ENCODE data around the gene ZFAND3. TPM values are rescaled to one million over a fixed set of nuclear protein-coding genes. Genes with fewer than 3 reads are reported as not detected.

ZFAND3 gene
- polyA plus RNA-seq, 5 donors: 109 to 122 (median 116) TPM

- no peak for DNase-seq
These were observed 6.7 kb downstream of the ZFAND3 start for GRCh38 chr6:37826188-37826587.

GRCh38 chr6:37826993-37827392, 7.5 kb downstream of the ZFAND3 start:
- no peak for DNase-seq

GRCh38 chr6:37827603-37828265, 8.2 kb downstream of the ZFAND3 start:
- no peak for DNase-seq

- DNase-seq: no peak
These were observed 10.7 kb downstream of the ZFAND3 start for GRCh38 chr6:37830225-37830624.

- DNase-seq: no peak
These were observed 11.9 kb downstream of the ZFAND3 start for GRCh38 chr6:37831457-37831856.

- no peak for DNase-seq
These were observed 16.4 kb downstream of the ZFAND3 start for GRCh38 chr6:37835923-37836322.

- no peak for DNase-seq
These were observed 18.8 kb downstream of the ZFAND3 start for GRCh38 chr6:37838219-37838921.

GRCh38 chr6:37840143-37840939, 20.8 kb downstream of the ZFAND3 start:
- DNase-seq: no peak

- no peak for DNase-seq
These were observed 21.4 kb downstream of the ZFAND3 start for GRCh38 chr6:37840940-37841300.

- DNase-seq: no peak
These were observed 25.7 kb downstream of the ZFAND3 start for GRCh38 chr6:37845026-37845911.

GRCh38 chr6:37845930-37846329, 26.4 kb downstream of the ZFAND3 start:
- DNase-seq: no peak

GRCh38 chr6:37847704-37848103, 28.2 kb downstream of the ZFAND3 start:
- DNase-seq: no peak

GRCh38 chr6:37848371-37848770, 28.8 kb downstream of the ZFAND3 start:
- DNase-seq: no peak

GRCh38 chr6:37850260-37850659, 30.7 kb downstream of the ZFAND3 start:
- DNase-seq: no peak

- DNase-seq: no peak
These were observed 31.3 kb downstream of the ZFAND3 start for GRCh38 chr6:37850728-37851285.

- DNase-seq: no peak
These were observed 32.5 kb downstream of the ZFAND3 start for GRCh38 chr6:37851997-37852524.

- no peak for DNase-seq
These were observed 36.8 kb downstream of the ZFAND3 start for GRCh38 chr6:37856285-37856684.

GRCh38 chr6:37858363-37858762, 38.8 kb downstream of the ZFAND3 start:
- DNase-seq: no peak

- DNase-seq: no peak
These were observed 40.8 kb downstream of the ZFAND3 start for GRCh38 chr6:37860226-37860839.

- no peak for DNase-seq
These were observed 41.9 kb downstream of the ZFAND3 start for GRCh38 chr6:37861452-37861851.

GRCh38 chr6:37862430-37862829, 42.9 kb downstream of the ZFAND3 start:
- no peak for DNase-seq

Measured in right lung (tissue), 5 donors.